Adrenal gland (tissue), 5 donors: Measurements from ENCODE around the gene ZNF837.
"Not testable (repeated sequence)": the region's sequence is repeated elsewhere in the genome, so short reads cannot be mapped to it uniquely, and the experiment has no call there.

Experiments used
- CTCF ChIP-seq, 6 experiments: fragments of 450-650 bp in 4 of 6; fragments of 200-600 bp in 2 of 6; sonication (generic) in 1 of 6; IDR thresholded peaks; 1 replicate in 5 of 6; 2 replicates in 1 of 6; pipeline versions ENCODE4 v1.5.1 to v1.8.0; 2016 to 2021; ENCODE audit warnings: antibody characterized with exemption in 6 of 6, mild to moderate bottlenecking in 2 of 6, moderate library complexity in 1 of 6
- POLR2A ChIP-seq, 2 donors: fragments of 450-650 bp; IDR thresholded peaks; one replicate each; pipeline ENCODE4 v1.6.1; 2017; ENCODE audit warnings: antibody characterized with exemption in 2 of 2, mild to moderate bottlenecking in 2 of 2, moderate library complexity in 1 of 2
- donor health status: DM: no; HTN: no; CAD: no.

DNA sequence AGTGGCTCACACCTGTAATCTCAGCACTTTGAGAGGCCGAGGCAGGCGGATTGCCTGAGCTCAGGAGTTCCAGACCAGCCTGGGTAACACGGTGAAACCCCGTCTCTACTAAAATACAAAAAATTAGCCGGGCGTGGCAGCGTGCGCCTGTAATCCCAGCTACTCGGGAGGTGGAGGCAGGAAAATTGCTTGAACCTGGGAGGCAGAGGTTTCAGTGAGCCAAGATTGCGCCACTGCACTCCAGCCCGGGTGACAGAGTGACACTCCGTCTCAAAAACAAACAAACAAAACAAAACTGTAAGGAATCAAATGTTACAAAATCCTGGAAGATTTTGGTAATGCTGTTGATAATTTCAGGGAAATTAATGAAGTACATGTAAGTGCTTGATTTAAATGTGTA, 32.8 kb downstream of the ZNF837 start:
- not testable (repeated sequence) for TF ChIP-seq CTCF, POLR2A (IDR thresholded peaks at IDR 0.05)
